ENCODE data around the gene BID.

The BID gene

DNA sequence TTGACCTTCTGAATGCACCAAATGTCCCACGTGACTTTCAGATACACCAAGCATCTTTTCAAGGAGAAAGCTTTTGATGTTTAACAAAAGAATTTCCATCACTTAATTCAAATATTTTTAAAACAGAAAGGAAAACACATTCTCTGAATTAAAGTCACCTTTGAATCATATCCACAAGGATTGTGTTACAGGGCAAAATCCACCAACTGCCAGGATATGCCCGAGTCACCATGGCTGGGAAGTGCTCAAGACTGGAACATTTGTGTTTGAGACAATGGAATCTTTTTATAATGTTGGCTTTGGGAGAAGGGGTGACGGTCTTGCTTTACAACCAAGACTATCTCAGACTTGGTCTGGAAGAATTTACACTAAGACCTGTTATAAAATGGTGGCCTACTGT is 40.8 kb downstream of the BID start:
- Histone ChIP-seq H3K9me2 (ENCODE audit: low read depth, low read length) (no peaks in the 10 kb centered on the region), H3K27me3 (ENCODE audit: insufficient read depth, low read length) (no peaks in the 10 kb centered on the region), H3K4me1 (ENCODE audit: insufficient read depth, low read length, severe bottlenecking) (no peaks in the 10 kb centered on the region), H3K9ac (ENCODE audit: low read length) (no peak overlapping the region), H3K9me3 (ENCODE audit: low read length) (no peaks in the 10 kb centered on the region), H2AFZ (ENCODE audit: low read length) (no peak overlapping the region), H3K4me3 (ENCODE audit: low read depth, low read length, poor library complexity, severe bottlenecking) (no peak overlapping the region), H3F3A (ENCODE audit: insufficient read depth, low read length) (0 out of 2 replicates have a peak, but pooled peaks cover 4% of the 10 kb centered on the region), H4K20me1 (ENCODE audit: insufficient read depth, low read length) (no peaks in the 10 kb centered on the region), H3K36me3 (ENCODE audit: insufficient read depth, low read length) (peaks cover 64% of the 10 kb centered on the region; the same call in 1 of the 2 replicates), H3K79me2 (ENCODE audit: insufficient read depth, low read length) (no peaks in the 10 kb centered on the region), H3K4me2 (ENCODE audit: low read length) (no peak overlapping the region), H3K27ac (ENCODE audit: low read depth, low read length, poor library complexity, severe bottlenecking) (no peak overlapping the region)
- TF ChIP-seq, protein P1, sequence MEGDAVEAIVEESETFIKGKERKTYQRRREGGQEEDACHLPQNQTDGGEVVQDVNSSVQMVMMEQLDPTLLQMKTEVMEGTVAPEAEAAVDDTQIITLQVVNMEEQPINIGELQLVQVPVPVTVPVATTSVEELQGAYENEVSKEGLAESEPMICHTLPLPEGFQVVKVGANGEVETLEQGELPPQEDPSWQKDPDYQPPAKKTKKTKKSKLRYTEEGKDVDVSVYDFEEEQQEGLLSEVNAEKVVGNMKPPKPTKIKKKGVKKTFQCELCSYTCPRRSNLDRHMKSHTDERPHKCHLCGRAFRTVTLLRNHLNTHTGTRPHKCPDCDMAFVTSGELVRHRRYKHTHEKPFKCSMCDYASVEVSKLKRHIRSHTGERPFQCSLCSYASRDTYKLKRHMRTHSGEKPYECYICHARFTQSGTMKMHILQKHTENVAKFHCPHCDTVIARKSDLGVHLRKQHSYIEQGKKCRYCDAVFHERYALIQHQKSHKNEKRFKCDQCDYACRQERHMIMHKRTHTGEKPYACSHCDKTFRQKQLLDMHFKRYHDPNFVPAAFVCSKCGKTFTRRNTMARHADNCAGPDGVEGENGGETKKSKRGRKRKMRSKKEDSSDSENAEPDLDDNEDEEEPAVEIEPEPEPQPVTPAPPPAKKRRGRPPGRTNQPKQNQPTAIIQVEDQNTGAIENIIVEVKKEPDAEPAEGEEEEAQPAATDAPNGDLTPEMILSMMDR (IDR thresholded peaks at IDR 0.05; ENCODE audit: low read length) = no peak
- no peak for TF ChIP-seq EZH2 (IDR thresholded peaks at IDR 0.05; ENCODE audit: borderline replicate concordance, low read length)

- Histone ChIP-seq H3K79me2 (ENCODE audit: insufficient read depth, low read length) (no peaks in the 10 kb centered on the region), H3K27ac (ENCODE audit: low read depth, low read length, poor library complexity, severe bottlenecking) (no peak overlapping the region), H3K4me2 (ENCODE audit: low read length) (no peak overlapping the region), H2AFZ (ENCODE audit: low read length) (no peak overlapping the region), H3K9me2 (ENCODE audit: low read depth, low read length) (no peaks in the 10 kb centered on the region), H3K27me3 (ENCODE audit: insufficient read depth, low read length) (no peaks in the 10 kb centered on the region), H3K4me3 (ENCODE audit: low read depth, low read length, poor library complexity, severe bottlenecking) (no peak overlapping the region), H4K20me1 (ENCODE audit: insufficient read depth, low read length) (no peaks in the 10 kb centered on the region), H3K9ac (ENCODE audit: low read length) (no peak overlapping the region), H3K36me3 (ENCODE audit: insufficient read depth, low read length) (peaks cover 75% of the 10 kb centered on the region), H3K4me1 (ENCODE audit: insufficient read depth, low read length, severe bottlenecking) (no peaks in the 10 kb centered on the region), H3F3A (ENCODE audit: insufficient read depth, low read length) (0 out of 2 replicates have a peak, but pooled peaks cover 4% of the 10 kb centered on the region), H3K9me3 (ENCODE audit: low read length) (no peaks in the 10 kb centered on the region)
- TF ChIP-seq EZH2 (IDR thresholded peaks at IDR 0.05; ENCODE audit: borderline replicate concordance, low read length) = no peak
- TF ChIP-seq, protein P1 (IDR thresholded peaks at IDR 0.05; ENCODE audit: low read length) = no peak
Measured at GRCh38 chr22:17732251-17732854, 41.9 kb downstream of the BID start.

DNA sequence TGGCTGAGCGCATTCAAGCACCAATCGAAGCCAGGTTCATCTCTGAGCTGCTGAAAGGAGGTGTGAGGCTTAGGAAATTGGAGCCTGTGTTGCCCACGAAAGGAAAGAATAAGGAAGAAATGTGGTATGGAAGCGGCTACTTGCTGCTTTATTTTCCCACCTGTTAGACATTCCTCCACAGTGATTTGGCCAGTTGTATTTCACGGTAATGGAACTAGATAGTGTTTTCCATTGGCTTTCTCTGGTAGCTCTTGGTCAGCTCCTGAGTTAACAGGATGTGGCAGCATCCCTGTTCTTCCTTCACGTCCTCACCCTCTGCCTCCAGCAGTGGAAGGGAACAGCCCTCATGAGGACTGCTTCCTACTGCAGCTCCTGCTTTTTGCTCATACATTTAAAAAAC is 44.7 kb downstream of the BID start:
- no peak for TF ChIP-seq EZH2 (IDR thresholded peaks at IDR 0.05; ENCODE audit: borderline replicate concordance, low read length)
- Histone ChIP-seq H3K4me2 (ENCODE audit: low read length) (no peak overlapping the region), H3K79me2 (ENCODE audit: insufficient read depth, low read length) (no peaks in the 10 kb centered on the region), H3K36me3 (ENCODE audit: insufficient read depth, low read length) (peaks cover 72% of the 10 kb centered on the region), H3K4me1 (ENCODE audit: insufficient read depth, low read length, severe bottlenecking) (no peaks in the 10 kb centered on the region), H2AFZ (ENCODE audit: low read length) (no peak overlapping the region), H3K9me3 (ENCODE audit: low read length) (no peaks in the 10 kb centered on the region), H3K9me2 (ENCODE audit: low read depth, low read length) (no peaks in the 10 kb centered on the region), H4K20me1 (ENCODE audit: insufficient read depth, low read length) (no peaks in the 10 kb centered on the region), H3K27me3 (ENCODE audit: insufficient read depth, low read length) (no peaks in the 10 kb centered on the region), H3K9ac (ENCODE audit: low read length) (no peak overlapping the region), H3K4me3 (ENCODE audit: low read depth, low read length, poor library complexity, severe bottlenecking) (no peak overlapping the region), H3K27ac (ENCODE audit: low read depth, low read length, poor library complexity, severe bottlenecking) (no peak overlapping the region), H3F3A (ENCODE audit: insufficient read depth, low read length) (no peaks in the 10 kb centered on the region)

DNA sequence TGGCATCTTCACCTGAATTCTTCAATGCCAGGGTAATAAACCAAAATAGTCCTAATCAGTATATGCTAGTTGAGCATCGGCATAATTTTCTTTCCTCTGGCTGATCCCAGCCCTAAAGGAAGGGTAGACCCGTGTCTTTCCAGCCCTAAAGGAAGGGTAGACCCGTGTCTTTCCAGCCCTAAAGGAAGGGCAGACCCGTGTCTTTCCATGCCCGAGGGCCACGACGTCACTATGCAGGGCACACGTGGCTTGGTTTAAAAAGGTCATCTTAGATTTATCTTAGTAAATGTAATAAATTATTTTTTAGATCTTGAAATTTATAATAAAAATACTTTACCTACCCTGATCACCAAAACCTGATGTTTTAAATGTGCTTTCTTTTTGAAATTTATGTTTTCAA is 45.5 kb downstream of the BID start:
- Histone ChIP-seq H3K27ac (ENCODE audit: low read depth, low read length, poor library complexity, severe bottlenecking) (no peak overlapping the region), H3K4me1 (ENCODE audit: insufficient read depth, low read length, severe bottlenecking) (no peaks in the 10 kb centered on the region), H2AFZ (ENCODE audit: low read length) (no peak overlapping the region), H3K79me2 (ENCODE audit: insufficient read depth, low read length) (no peaks in the 10 kb centered on the region), H3K9me3 (ENCODE audit: low read length) (no peaks in the 10 kb centered on the region), H3K36me3 (ENCODE audit: insufficient read depth, low read length) (peaks cover 64% of the 10 kb centered on the region), H3F3A (ENCODE audit: insufficient read depth, low read length) (no peaks in the 10 kb centered on the region), H3K4me2 (ENCODE audit: low read length) (no peak overlapping the region), H4K20me1 (ENCODE audit: insufficient read depth, low read length) (no peaks in the 10 kb centered on the region), H3K9ac (ENCODE audit: low read length) (no peak overlapping the region), H3K9me2 (ENCODE audit: low read depth, low read length) (no peaks in the 10 kb centered on the region), H3K27me3 (ENCODE audit: insufficient read depth, low read length) (no peaks in the 10 kb centered on the region), H3K4me3 (ENCODE audit: low read depth, low read length, poor library complexity, severe bottlenecking) (no peak overlapping the region)
- TF ChIP-seq EZH2 (IDR thresholded peaks at IDR 0.05; ENCODE audit: borderline replicate concordance, low read length) = no peak
- TF ChIP-seq, protein P1 (IDR thresholded peaks at IDR 0.05; ENCODE audit: low read length) = no peak
